Daoy (cell line): ENCODE results near the gene RBP5. TPM values are rescaled to one million over a fixed set of nuclear protein-coding genes. Genes with fewer than 3 reads are reported as not detected.

ENCODE experiments used
- DNase-seq: peaks from one replicate; pipeline ENCODE4 v3.0.0-alpha.2; 2015; ENCODE audit warnings: low read depth
- total RNA-seq: library from RNA; depleted of rRNA; stranded (reverse); fragments of >200 nt; shearing (Covaris generic); gene quantifications from 2 replicates; pipeline ENCODE4 v1.2.3, GENCODE V29; 2014; rRNA removed

RBP5 gene
- total RNA-seq: 0.46 TPM in 1 of 2 replicates, not detected in the other

DNA sequence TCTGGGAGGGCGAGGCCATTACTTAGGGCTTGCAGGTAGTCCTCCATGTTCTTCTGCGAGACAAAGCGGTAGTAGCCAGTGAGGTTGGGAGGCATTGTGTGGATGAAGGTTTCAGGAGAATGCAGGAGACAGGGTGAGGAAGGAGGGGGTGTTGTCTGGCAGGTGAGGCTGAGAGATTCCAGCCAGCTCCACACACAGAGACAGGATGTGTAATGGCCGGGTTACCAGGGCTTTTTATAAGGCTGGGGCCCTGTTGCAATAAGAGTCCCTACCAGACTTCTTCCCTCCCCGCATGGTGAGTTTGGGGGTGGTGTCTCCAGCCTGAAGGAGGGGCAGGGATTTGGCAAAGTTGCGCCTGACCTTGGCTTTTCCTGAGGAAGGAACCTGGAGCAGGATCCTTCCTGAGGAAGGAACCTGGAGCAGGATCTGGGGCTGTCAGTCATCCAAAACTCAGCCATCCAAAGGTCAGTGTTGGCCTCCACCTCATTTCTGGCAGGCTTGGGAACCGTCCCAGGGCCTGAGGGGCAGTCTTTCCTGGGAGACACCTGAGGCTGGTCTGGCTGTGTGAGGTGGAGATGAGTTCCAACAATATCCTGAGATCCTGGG is at the start of gene RBP5:
Gene RBP5 (minus strand): TSS at position 209 of the 606 bp plus-strand sequence. CDS start 114 bp downstream, at position 95.
- DNase-seq: no peak

DNA sequence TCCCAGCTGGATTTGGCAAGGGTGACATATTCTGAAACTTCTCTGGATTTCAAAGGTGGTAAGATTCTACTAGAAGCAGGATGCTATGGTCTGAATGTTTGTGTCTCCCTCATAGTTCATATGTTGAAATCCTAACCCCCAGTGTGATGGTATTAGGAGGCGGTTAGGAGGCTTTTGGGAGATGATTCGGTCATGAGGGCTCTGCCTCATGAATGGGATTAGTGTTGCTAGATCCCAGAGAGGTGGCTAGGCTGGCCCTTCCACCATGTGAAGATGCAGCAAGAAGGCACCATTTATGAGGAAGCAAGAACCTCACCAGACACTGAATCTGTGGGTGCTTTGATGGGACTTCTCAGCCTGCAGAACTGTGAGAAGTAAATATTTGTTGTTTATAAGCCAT is 49.8 kb upstream of the RBP5 start:
- no peak for DNase-seq

- no peak for DNase-seq
Observed at GRCh38 chr12:7176595-7176994, 47.9 kb upstream of the RBP5 start.

DNA sequence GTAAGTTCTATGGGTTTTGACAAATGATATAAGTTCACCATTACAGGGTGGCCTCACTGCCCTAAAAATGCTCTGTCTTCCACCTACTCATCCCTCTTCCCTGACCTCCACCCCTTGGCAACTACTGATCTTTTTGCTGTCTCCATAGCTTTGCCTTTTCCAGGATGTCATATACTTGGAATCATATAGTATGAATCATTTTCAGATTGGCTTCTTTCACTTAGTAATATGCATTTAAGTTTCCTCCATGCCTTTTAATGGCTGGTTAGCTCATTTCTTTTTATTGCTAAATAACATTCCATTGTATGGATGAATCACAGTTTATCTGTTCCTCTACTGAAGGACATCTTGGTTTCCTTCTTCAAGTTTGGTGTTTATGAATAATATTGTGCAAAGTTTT is 46.8 kb upstream of the RBP5 start:
- no peak for DNase-seq

GRCh38 chr12:7171854-7172253 is 43.2 kb upstream of the RBP5 start:
- DNase-seq: no peak

DNA sequence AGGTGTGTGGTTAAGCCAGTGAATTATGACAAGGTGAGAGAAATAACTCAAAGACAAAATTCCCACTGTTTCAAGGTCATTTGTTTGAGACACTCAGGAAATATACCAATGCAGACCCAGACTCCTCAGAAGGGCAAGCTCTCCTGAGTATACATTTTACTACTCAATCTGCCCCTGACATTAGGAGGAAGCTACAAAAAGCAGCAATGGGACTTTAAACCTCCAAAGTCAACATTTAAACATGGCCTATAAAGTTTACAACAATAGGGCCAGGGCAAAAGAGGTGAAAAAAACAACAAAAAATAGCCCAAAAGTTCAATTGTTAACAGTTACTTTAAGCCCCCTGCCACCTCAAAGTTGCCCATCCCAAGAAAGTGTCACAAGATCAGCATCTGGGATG is 41.3 kb upstream of the RBP5 start:
- DNase-seq: no peak

- DNase-seq: no peak
Observed at GRCh38 chr12:7162691-7163114, 34.0 kb upstream of the RBP5 start.

DNA sequence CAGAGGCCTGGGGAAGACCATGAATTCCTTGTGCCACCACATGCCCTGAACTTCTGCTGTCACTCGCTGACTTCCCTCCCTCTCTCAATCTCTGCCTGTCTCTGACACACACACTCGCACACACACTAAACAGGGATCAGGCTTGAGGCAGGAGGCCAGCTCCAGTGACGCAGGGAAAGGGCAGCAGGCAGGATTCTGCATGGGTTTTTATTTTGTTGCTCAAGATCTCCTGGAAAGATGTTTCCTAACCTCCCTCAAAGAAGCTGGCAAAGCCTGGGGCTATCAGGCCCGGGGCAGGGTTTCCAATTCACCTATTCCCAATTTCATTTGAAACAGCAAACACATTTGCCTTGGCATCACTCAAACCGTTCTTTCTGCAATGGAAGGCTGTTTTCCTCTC is 33.1 kb upstream of the RBP5 start:
- DNase-seq: no peak

DNA sequence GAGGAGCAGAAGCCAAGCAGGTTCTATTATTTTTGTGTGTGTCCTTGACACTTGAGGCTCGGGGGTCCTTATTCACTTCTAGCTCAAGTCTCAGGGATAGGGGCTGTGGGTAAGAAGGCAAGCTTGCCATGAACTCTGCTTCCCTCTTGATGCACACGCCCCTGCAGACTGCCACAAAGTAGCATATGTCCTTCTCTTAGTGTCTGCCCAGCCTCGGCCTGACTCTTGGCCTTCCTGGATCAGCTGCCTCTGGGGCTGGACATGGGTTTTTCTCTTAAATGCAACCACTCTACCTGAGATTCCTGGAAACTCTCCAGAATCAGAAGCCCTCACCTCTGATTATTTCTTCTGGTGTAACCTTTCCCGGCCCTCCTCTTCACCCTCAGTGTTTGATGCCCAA is 32.6 kb upstream of the RBP5 start:
- DNase-seq: no peak

- DNase-seq: no peak
Observed at GRCh38 chr12:7160183-7160582, 31.5 kb upstream of the RBP5 start.

GRCh38 chr12:7158781-7159609 is 30.3 kb upstream of the RBP5 start:
- DNase-seq: no peak

DNA sequence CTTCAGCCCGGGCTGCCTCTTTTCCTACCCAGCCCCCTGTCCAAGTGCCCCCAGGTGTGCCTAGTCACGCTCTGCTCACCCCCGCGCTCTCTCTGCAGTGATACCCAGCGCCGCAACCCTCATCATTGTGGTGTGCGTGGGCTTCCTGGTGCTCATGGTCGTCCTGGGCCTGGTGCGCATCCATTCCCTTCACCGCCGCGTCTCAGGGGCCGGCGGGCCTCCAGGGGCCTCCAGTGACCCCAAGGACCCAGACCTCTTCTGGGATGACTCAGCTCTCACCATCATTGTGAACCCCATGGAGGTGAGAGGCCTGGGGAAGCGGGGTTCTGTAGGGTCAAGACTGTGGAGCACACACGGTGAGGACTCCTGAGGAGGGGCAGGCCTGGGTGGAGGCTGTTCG is 28.7 kb upstream of the RBP5 start:
- no peak for DNase-seq

GRCh38 chr12:7156259-7157197 is 27.8 kb upstream of the RBP5 start:
- no peak for DNase-seq

DNA sequence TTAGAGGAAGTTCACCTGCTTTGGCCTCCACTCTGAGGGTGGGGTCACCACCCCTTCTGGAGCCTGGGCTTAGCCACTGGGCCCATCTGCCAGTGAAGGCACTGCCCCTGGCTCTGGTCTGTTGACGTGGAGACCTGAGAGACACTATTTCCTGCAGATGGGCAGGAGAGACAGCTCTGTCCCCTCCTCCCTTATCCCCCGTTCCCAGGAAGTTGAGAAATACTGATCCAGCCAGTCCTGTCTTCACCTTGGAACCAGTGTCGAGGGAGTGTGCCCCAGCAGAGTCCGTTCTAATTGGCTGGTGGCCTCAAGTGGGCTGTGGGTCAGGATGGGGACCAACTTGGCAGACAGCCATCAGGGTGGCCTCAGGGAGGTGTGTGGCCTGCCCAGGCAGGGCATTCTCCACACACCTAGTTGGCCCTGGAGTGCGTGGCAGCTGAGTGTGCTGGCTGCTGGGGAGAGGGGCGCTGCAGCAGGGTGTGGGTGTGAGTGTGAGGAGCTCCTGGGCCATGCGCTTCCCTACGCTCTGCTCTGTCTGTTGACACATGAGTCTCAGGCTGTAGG is 26.9 kb upstream of the RBP5 start:
- DNase-seq: no peak

DNA sequence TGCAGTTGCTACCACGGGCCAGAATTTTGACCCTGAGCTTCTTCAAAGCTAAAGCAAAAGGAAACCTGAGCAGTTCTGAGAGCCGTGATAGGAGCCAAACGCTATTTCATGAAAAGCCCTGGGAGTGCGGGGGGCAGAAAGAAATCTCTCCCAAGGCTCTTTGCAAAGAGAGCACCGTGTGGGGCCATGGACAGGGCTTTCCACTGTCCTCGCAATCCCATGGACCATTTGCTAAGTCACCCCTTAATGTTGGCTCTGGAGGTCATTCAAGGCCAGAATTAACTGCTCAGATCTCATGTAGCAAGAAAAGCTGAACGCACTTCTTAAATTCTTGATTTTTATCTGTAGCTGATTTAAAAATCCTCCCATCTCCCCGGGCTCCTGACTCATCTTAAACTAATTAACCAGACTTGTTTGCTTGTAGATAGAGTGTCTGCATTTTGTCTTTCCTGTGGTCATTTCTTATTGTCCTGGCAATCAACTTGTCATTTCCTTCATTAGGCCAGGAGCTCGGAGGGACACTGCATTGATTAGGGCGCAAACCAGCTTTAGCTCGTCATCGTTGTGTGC is 26.3 kb upstream of the RBP5 start:
- DNase-seq: no peak

- DNase-seq: no peak
Observed at GRCh38 chr12:7154042-7154441, 25.4 kb upstream of the RBP5 start.

GRCh38 chr12:7152818-7153217 is 24.1 kb upstream of the RBP5 start:
- DNase-seq: no peak

DNA sequence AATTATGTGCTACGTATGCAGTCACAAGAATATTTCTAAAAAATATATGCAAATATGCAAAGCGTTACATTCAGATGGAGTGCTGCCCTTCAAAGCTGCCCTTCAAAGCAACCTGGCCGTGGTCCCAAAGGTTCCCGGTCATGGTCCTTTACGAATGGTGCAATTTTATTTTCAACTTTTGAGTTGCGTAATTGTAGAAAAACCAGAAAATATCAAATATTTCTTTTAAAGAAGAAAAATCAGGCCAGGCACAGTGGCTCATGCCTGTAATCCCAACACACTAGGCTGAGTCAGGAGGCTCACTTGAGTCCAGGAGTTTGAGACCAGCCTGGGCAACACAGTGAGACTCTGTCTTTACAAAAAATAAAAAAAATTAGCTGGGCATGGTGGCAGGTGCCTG is 22.8 kb upstream of the RBP5 start:
- DNase-seq: no peak

DNA sequence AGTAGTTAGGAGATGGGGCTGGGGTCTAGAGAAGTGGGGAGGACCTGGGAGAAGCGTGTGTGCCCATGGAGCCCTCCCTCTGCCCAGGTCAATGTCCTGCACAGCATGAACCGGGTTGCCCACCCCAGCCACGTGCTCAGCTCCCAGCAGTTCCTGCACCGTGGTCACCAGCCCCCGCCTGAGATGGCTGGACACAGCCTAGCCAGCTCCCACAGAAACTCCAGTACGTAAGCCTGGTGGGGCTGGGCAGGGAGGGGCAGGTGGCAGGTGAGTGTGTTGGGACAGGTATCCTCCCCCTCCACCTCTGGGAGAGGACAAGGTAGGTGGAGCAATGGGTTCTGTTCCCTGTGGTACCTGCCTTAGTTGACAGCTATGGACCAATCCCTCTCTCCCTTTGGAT is 22.2 kb upstream of the RBP5 start:
- no peak for DNase-seq

DNA sequence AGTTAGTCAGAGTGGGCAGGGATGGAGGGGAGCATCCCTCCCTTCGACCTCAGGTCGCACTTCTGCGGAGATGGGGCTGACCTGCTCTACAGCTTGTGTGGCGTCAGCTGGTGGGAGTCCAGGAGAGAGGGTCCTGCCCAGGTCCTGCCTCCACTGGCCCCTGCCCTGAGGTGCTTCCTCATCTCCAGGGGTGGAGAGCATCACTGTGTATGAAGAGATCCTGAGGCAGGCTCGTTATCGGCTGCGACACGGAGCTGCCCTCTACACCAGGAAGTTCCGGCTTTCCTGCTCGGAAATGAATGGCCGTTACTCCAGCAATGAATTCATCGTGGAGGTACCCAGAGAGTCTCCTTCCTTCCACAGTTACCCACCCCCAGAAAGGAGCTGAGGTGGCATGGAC is 21.7 kb upstream of the RBP5 start:
- no peak for DNase-seq

DNA sequence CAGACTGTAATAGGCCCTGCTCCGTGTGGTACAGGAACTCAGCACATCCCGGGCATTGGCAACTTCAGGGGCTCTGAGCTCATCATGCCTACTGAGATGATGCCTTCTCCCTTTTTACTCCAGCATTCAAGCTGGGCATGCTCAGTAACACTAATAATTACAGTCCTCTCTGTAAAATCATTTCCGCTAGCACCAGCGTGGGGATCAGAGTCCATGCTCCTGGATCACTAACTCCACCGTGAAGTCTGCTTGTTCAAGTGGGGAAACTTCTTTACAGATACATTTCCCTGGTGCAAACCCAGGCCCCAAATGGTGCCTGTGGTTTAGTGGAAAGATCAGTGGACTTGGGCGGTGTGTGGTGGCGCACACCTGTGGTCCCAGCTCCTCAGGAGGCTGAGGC is 18.2 kb upstream of the RBP5 start:
- DNase-seq: no peak

GRCh38 chr12:7146228-7146627 is 17.5 kb upstream of the RBP5 start:
- no peak for DNase-seq
